Measurements from ENCODE around the gene SCN4A.
"Not testable (repeated sequence)": the region's sequence is repeated elsewhere in the genome, so short reads cannot be mapped to it uniquely, and the experiment has no call there.

DNA sequence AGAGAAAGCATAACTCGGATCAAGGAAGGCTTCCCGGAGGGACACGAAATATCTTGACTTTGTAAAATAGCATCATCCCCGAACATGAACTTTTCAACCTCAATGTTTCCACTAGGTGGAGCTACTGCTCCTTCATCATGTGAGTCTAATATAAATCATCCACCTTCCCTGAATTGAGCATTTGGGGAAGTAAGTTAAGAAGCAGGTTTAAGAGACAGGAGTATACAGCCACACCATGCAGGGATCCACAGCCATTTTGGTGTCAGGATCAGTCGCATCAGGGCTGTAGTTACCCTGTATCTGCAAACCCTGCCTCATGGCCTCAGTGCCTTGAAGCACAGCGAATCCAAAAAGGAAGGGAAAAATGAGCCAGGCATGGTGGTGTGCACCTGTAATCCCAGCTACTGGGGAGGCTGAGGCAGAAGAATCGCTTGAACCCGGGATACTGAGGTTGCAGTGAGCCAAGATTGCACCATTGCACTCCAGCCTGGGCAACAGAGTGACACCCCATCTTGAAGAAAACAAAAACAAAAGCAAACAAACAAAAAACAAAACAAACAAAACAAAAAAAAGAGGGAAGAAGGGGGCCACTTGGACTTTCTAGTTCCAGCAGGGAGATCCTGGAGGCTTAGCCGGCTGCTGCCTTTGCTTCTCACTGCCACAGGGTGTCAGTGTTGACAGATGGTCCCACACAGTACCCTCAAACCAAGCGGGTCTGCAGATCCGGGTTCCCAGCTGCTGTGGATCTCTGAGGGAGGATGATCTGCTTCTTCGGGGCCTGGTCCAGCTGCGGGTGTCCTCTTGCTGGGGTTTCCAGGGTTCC is 83.5 kb downstream of the SCN4A start:
- not testable (repeated sequence) for TF ChIP-seq POLR2A, CTCF (IDR thresholded peaks at IDR 0.05)
